K562 (cell line): ENCODE results near the gene ARFGEF3. TPM values are rescaled to one million over a fixed set of nuclear protein-coding genes. Genes with fewer than 3 reads are reported as not detected.

Source experiments
- ATAC-seq: fragments of 200-7000 bp; cut with Tn5 transposase; 3 replicates; pipeline ENCODE4 v1.9.1; 2020; ENCODE audit warnings: moderate library complexity
- BruUV-seq: library from RNA; stranded (reverse); fragments of 400-500 nt; replicated peaks from 2 replicates; lab custom pipeline; 2021; lab: Mats Ljungman, UMichigan
- CTCF ChIA-PET: fragments of 300-600 bp; formaldehyde crosslinking; extraction: SDS; loops from one replicate; lab custom pipeline; 2021; ENCODE audit warnings: low intra/inter-chr PET ratio; lab: Yijun Ruan, JAX
- POLR2A ChIA-PET: fragments of 300-600, 350-650 bp; sonication (Branson Sonifier 250); formaldehyde crosslinking; extraction: SDS; loops from one replicate; lab custom pipeline; 2021; ENCODE audit warnings: antibody characterized with exemption, inconsistent platforms; lab: Yijun Ruan, JAX
- DNase-seq, 4 experiments: peaks; one replicate each; pipeline versions ENCODE4 v3.0.0 to v3.0.0-alpha.2; 2011 to 2018; ENCODE audit warnings: low spot score in 3 of 4, mixed read lengths in 3 of 4; ENCODE audit errors: extremely low read depth in 1 of 4
- FAIRE-seq: peaks from 2 replicates; lab custom pipeline; 2011; peaks lifted over from hg19 to GRCh38; lab: Jason Lieb, UNC
- H2AFZ ChIP-seq: 2 replicates; pipeline ENCODE4 v1.6.0; 2011; ENCODE audit warnings: low read depth, low read length, control low read depth, inconsistent platforms
- H3K27ac ChIP-seq: fragments of 200-600 bp; 3 replicates; pipeline ENCODE4 v1.8.0; 2011; ENCODE audit warnings: low read depth, mild to moderate bottlenecking, control low read depth, inconsistent platforms, low read length, moderate library complexity, mixed read lengths; ENCODE audit errors: extremely low read depth
- H3K27me3 ChIP-seq, 2 experiments: fragments of 300-600 bp in 1 of 2; 2 replicates in 1 of 2; 3 replicates in 1 of 2; pipeline versions ENCODE4 v1.6.0 to v1.8.0; 2011; ENCODE audit warnings: inconsistent platforms in 2 of 2, low read length in 2 of 2, mild to moderate bottlenecking in 1 of 2, mixed read lengths in 1 of 2, moderate library complexity in 1 of 2; ENCODE audit not compliant: control insufficient read depth in 2 of 2, insufficient read depth in 2 of 2
- H3K36me3 ChIP-seq: fragments of 300-600 bp; 3 replicates; pipeline ENCODE4 v1.8.0; 2011; ENCODE audit warnings: mild to moderate bottlenecking, low read length, inconsistent platforms; ENCODE audit not compliant: control insufficient read depth, insufficient read depth
- H3K4me1 ChIP-seq, 2 experiments: fragments of 200-600 bp in 1 of 2; replicated peaks in 1 of 2; 2 replicates in 1 of 2; 3 replicates in 1 of 2; pipeline versions ENCODE4 v1.5.1 to v1.8.0; 2011; ENCODE audit warnings: inconsistent platforms in 2 of 2, low read length in 2 of 2, mild to moderate bottlenecking in 1 of 2, mixed read lengths in 1 of 2, moderate library complexity in 1 of 2; ENCODE audit not compliant: control insufficient read depth in 2 of 2, insufficient read depth in 2 of 2
- H3K4me2 ChIP-seq: 2 replicates; pipeline ENCODE4 v1.6.1; 2011; ENCODE audit warnings: low read length, control low read depth, inconsistent platforms, mixed read lengths; ENCODE audit not compliant: insufficient read depth
- H3K4me3 ChIP-seq: fragments of 200-600 bp; sonication (generic), shearing (Covaris generic); 2 replicates; pipeline ENCODE4 v1.5.1; 2016; ENCODE audit warnings: control low read depth, inconsistent platforms
- H3K79me2 ChIP-seq: fragments of 200-600 bp; 3 replicates; pipeline ENCODE4 v1.8.0; 2011; ENCODE audit warnings: low read length, inconsistent platforms; ENCODE audit not compliant: control insufficient read depth, insufficient read depth
- H3K9ac ChIP-seq, 2 experiments: 2 replicates each; pipeline versions ENCODE4 v1.6.0 to v1.6.1; 2011; ENCODE audit warnings: low read depth in 2 of 2, low read length in 2 of 2, control low read depth in 1 of 2, inconsistent platforms in 1 of 2, mild to moderate bottlenecking in 1 of 2, mixed read lengths in 1 of 2; ENCODE audit not compliant: insufficient read depth in 1 of 2
- H3K9me1 ChIP-seq: one replicate; pipeline ENCODE4 v1.6.0; 2011; ENCODE audit warnings: inconsistent platforms, mild to moderate bottlenecking, low read length, moderate library complexity; ENCODE audit not compliant: control insufficient read depth, insufficient read depth
- H3K9me3 ChIP-seq: replicated peaks from 2 replicates; pipeline ENCODE4 v1.5.1; 2011; ENCODE audit warnings: low read depth, low read length, inconsistent platforms; ENCODE audit not compliant: control insufficient read depth, insufficient read depth
- H4K20me1 ChIP-seq: replicated peaks from 2 replicates; pipeline ENCODE4 v1.6.1; 2011; ENCODE audit warnings: low read length, inconsistent platforms, mixed read lengths; ENCODE audit not compliant: control insufficient read depth, insufficient read depth
- ATF3 ChIP-seq, 2 experiments: fragments of 450-650 bp in 1 of 2; sonication (generic) in 1 of 2; formaldehyde crosslinking in 1 of 2; IDR thresholded peaks in 1 of 2; conservative IDR thresholded peaks in 1 of 2; 2 replicates each; pipeline versions ENCODE4 v1.6.1 to v1.8.1; 2016 to 2023; ENCODE audit warnings: mild to moderate bottlenecking in 2 of 2, moderate library complexity in 2 of 2, inconsistent platforms in 1 of 2, missing genetic modification reagents in 1 of 2
- CBFA2T2 ChIP-seq: fragments of 450-650 bp; conservative IDR thresholded peaks from 2 replicates; pipeline ENCODE4 v1.6.1; 2017; ENCODE audit warnings: mild to moderate bottlenecking
- CTCF ChIP-seq, 3 experiments: IDR thresholded peaks in 2 of 3; conservative IDR thresholded peaks in 1 of 3; 2 replicates each; pipeline ENCODE4 v1.5.1; 2011 to 2012; ENCODE audit warnings: low read length in 3 of 3, mild to moderate bottlenecking in 3 of 3, control low read depth in 2 of 3, improper control_type of control experiment in 1 of 3, inconsistent platforms in 1 of 3, low read depth in 1 of 3, mixed read lengths in 1 of 3, moderate library complexity in 1 of 3; ENCODE audit not compliant: insufficient read depth in 2 of 3
- ESRRA ChIP-seq: fragments of 450-650 bp; IDR thresholded peaks from 2 replicates; pipeline ENCODE4 v1.6.1; 2014; ENCODE audit warnings: low read depth, mild to moderate bottlenecking, moderate library complexity, borderline replicate concordance
- GTF3C2 ChIP-seq: IDR thresholded peaks from 3 replicates; pipeline ENCODE4 v1.6.1; 2011; ENCODE audit warnings: borderline replicate concordance, mild to moderate bottlenecking, moderate library complexity; ENCODE audit not compliant: insufficient read length; ENCODE audit errors: extremely low read depth
- HMGXB4 ChIP-seq: sonication (generic); formaldehyde crosslinking; IDR thresholded peaks from 2 replicates; pipeline ENCODE4 v1.8.1; 2023; ENCODE audit warnings: mild to moderate bottlenecking, missing genetic modification reagents
- MTF1 ChIP-seq: fragments of 250-450 bp; sonication (Bioruptor Pico); IDR thresholded peaks from 2 replicates; pipeline ENCODE4 v1.9.0; 2021; ENCODE audit warnings: moderate library complexity, mild to moderate bottlenecking, inconsistent platforms, borderline replicate concordance
- PHF21A ChIP-seq: fragments of 450-650 bp; IDR thresholded peaks from 2 replicates; pipeline ENCODE4 v1.6.1; 2017; ENCODE audit warnings: low read depth, borderline replicate concordance
- RBM25 ChIP-seq: fragments of 200-400 bp; formaldehyde crosslinking; IDR thresholded peaks from 2 replicates; pipeline ENCODE4 v1.6.1; 2018; ENCODE audit warnings: low read length, low read depth, moderate library complexity; ENCODE audit not compliant: severe bottlenecking
- TAL1 ChIP-seq: fragments of 450-650 bp; IDR thresholded peaks from 2 replicates; pipeline ENCODE4 v1.6.1; 2016; ENCODE audit warnings: mild to moderate bottlenecking
- ZBTB12 ChIP-seq: fragments of 250-450 bp; sonication (Bioruptor Pico); IDR thresholded peaks from 2 replicates; pipeline ENCODE4 v1.4.0; 2020
- WGBS: fragments of 100-300 bp; shearing (Covaris generic); methylation state at CpG from one replicate; pipeline ENCODE4 v1.1.6; 2016; ENCODE audit warnings: low coverage, mixed read lengths; ENCODE audit not compliant: insufficient coverage; ENCODE audit errors: missing lambda C conversion rate; 5-methylcytosine and 5-hydroxymethylcytosine counted together
- in situ Hi-C: fragments of 300-500 bp; cut with MboI; formaldehyde crosslinking; loops from 4 replicates; pipeline ENCODE4 v1.15.0; 2018; ENCODE audit warnings: inconsistent platforms, mixed read lengths
- intact Hi-C: fragments of 100-400 bp; cut with micrococcal nuclease; formaldehyde crosslinking; loops from 2 replicates; pipeline ENCODE4 v1.14.2; 2022
- polyA plus RNA-seq, 8 experiments: library from polyadenylated mRNA; depleted of rRNA in 4 of 8; stranded (reverse) in 5 of 8; unstranded in 3 of 8; fragments of >200 nt; fragmentation: Nextera tagmentation in 2 of 8; fragmentation: Illumina TruSeq in 1 of 8; extraction: Ambion mirVana in 2 of 8; extraction: Trizol in 1 of 8; gene quantifications; 2 replicates each; pipeline versions ENCODE4 v1.2.1 to v1.2.3, GENCODE V29; 2011 to 2014; ENCODE audit warnings: inconsistent platforms in 1 of 8, missing spikeins in 1 of 8
- total RNA-seq, 7 experiments: library from RNA; depleted of rRNA in 6 of 7; stranded (reverse); fragments of >200 nt in 6 of 7; fragmentation: Illumina TruSeq in 2 of 7; extraction: Trizol in 2 of 7; gene quantifications; 2 replicates each; pipeline versions ENCODE4 v1.2.1 to v1.2.3, GENCODE V29; 2011 to 2021; ENCODE audit warnings: low replicate concordance in 1 of 7

Gene ARFGEF3
- total and polyA plus RNA-seq, 9 of the 15 experiments (the other 6 are each of a cell fraction or from before 2014, with no cell fraction given) = under 0.01 to 0.02 TPM; not detected in 7

GRCh38 chr6:138238368-138238767 is 76.6 kb downstream of the ARFGEF3 start (continued):
- TF ChIP-seq GTF3C2 = no peak
- TF ChIP-seq RBM25 = no peak
- TF ChIP-seq MTF1 (CRISPR knock-in tag) = no peak
- no peak for TF ChIP-seq PHF21A
- TF ChIP-seq TAL1 = no peak
- no peak for TF ChIP-seq ESRRA
- TF ChIP-seq, all 486 proteins: peak for 0

- intact Hi-C loops = no loop called here
- DNase-seq = no peak
- Histone ChIP-seq H3K4me2 (no peak overlapping the region), H3K4me3 (no peak overlapping the region), H2AFZ (no peak overlapping the region), H3K36me3 (no peaks in the 10 kb centered on the region), H4K20me1 (no peaks in the 10 kb centered on the region), H3K9ac (no peak overlapping the region), H3K9me1 (no peaks in the 10 kb centered on the region), H3K4me1 (no peaks in the 10 kb centered on the region), H3K9me3 (no peaks in the 10 kb centered on the region), H3K27ac (no peak overlapping the region), H3K79me2 (no peaks in the 10 kb centered on the region), H3K27me3 (peaks cover 0 to 10% of the 10 kb centered on the region in 2 experiments; a peak in 4 of 5 replicates)
- FAIRE-seq = no peak
- ATAC-seq = no peak
- CTCF ChIA-PET = no interaction called here
- in situ Hi-C loops = no loop called here
- no TSS peak for BruUV-seq
- WGBS = 0% methylated on average over 1 of the region's 1 CpG
- POLR2A ChIA-PET = interaction anchor here (0.6 to 1.7 kb wide), 2 partner anchors 10 to 458 kb away, joined by 3 to 5 read pairs; no protein-coding TSS in a partner anchor
- TF ChIP-seq ZBTB12 (CRISPR knock-in tag) (no peak), HMGXB4 (no peak), ATF3 (IDR thresholded peaks at IDR 0.05) (no peak), ATF3 (CRISPR knock-in tag; conservative IDR thresholded peaks at IDR 0.05) (no peak), CBFA2T2 (no peak), CTCF (IDR thresholded peaks at IDR 0.05 in 2 of 3, conservative IDR thresholded peaks at IDR 0.05 in 1 of 3; ENCODE audit: insufficient read depth in 2 of 3, low read depth in 1 of 3, low read length in 3 of 3) (no peak)
Observed at GRCh38 chr6:138239774-138240173, 78.0 kb downstream of the ARFGEF3 start.
